Cardiac septum (tissue), 1 donor: ENCODE data around the gene TNFAIP6. TPM values are rescaled to one million over a fixed set of nuclear protein-coding genes. Genes with fewer than 3 reads are reported as not detected.
"Not testable (repeated sequence)": the region's sequence is repeated elsewhere in the genome, so short reads cannot be mapped to it uniquely, and the experiment has no call there.

Experiments used
- DNase-seq: peaks from one replicate; pipeline ENCODE4 v3.0.0-alpha.2; 2020; ENCODE audit warnings: low spot score
- intact Hi-C: fragments of 100-400 bp; cut with DNase I; formaldehyde crosslinking; loops from one replicate; pipeline ENCODE4 v1.14.0; 2022
- long read RNA-seq: library from polyadenylated mRNA; unstranded; transcript quantifications from one replicate; pipeline ENCODE4 v2.0.0, GENCODE V29; 2021
- total RNA-seq: library from RNA; stranded (reverse); fragmentation: NEBNext Ultra II Directional; extraction: Animal tissue kit (Norgen Biotek cat#: 25700); gene quantifications from one replicate; pipeline ENCODE4 v1.2.1, GENCODE V29; 2021
- donor health status: DM: no; HTN: no; CAD: no.

The TNFAIP6 gene, protein sequence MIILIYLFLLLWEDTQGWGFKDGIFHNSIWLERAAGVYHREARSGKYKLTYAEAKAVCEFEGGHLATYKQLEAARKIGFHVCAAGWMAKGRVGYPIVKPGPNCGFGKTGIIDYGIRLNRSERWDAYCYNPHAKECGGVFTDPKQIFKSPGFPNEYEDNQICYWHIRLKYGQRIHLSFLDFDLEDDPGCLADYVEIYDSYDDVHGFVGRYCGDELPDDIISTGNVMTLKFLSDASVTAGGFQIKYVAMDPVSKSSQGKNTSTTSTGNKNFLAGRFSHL
- 4.9 TPM for total RNA-seq
- long read RNA-seq, transcript TNFAIP6-201 (6 exons, 1,424 nt) = major isoform, 5 of 5 reads
- long read RNA-seq, partial matches to known transcripts = 0 of 5 reads
- long read RNA-seq, other reads (novel, unspliced or antisense) = 0 of 5 reads

DNA sequence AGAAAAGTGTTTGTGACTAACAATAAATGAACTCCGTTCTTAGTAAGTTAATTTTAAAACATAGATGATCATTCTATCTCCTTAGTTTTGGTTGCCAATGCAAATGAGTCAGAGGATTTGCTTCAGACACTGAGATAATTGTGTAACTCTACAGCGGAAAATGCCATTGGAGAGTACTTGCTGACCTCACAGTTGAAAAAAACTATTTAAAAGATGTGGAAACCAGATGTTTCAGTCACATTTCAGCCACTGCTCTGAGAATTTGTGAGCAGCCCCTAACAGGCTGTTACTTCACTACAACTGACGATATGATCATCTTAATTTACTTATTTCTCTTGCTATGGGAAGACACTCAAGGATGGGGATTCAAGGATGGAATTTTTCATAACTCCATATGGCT is at the start of gene TNFAIP6:
Gene TNFAIP6, plus strand, starts transcription at position 234 of the 400 bp plus-strand sequence. Its CDS starts 75 bp downstream, at position 309.
- intact Hi-C loops = no loop called here
- DNase-seq = no peak

DNA sequence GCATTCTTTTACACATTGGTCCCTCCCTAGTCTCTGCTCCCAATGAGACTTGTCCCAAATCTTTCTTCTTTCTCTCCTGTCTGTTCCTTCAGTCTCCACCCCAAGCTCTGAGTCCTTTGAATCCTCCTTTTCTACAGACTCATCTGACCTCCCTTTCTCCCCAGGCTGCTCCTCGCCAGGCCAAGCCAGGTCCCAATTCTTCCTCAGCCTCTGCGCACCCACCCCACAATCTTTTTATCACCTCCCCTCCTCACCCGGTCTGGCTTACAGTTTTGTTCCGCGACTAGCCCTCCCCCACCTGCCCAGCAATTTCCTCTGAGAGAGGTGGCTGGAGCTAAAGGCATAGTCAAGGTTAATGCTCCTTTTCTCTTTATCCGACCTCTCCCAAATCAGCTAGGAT is 47.1 kb upstream of the TNFAIP6 start:
- DNase-seq = not testable (repeated sequence)

DNA sequence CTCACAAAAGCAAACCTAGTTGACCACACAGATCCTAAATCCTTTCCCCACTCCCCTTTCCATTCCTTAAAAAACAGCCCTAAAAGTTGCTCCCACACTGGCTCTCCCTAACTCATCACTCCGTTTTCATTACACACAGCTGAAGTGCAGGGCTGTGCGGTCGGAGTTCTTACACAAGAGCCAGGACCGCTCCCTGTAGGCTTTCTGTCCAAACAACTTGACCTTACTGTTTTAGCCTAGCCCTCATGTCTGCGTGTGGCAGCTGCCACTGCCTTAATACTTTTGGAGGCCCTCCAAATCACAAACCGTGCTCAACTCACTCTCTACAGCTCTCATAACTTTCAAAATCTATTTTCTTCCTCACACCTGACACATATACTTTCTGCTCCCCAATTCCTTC is 45.0 kb upstream of the TNFAIP6 start:
- DNase-seq, intact Hi-C loops: not testable (repeated sequence)

More for the DNA sequence above, 47.1 kb upstream of the TNFAIP6 start:
- intact Hi-C loops = not testable (repeated sequence)

DNA sequence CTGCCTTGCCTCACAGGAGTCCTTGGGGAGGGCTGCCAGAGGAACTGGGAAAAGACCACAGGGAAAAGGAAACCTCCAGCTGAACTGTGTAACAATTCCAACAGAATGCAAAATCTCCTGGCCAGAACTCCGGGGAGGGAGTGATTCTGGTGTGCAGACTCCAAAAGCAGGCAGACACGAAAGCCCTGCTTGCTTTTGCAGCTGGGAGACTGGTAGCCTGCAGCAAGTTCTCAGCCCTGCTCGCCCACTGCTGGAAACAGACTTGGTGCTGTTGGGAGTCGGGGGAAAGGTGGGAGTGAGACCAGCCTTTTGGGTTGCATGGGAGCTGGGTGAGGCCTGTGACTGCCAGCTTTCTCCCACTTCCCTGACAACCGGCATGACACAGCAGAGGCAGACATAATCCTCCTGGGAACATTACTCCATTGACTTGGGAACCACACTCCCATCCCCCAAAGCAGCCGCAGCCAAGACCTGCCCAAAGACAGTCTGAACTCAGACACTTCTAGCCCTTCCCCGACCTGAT is 42.0 kb upstream of the TNFAIP6 start:
- DNase-seq = no peak
- intact Hi-C loops = no loop called here

DNA sequence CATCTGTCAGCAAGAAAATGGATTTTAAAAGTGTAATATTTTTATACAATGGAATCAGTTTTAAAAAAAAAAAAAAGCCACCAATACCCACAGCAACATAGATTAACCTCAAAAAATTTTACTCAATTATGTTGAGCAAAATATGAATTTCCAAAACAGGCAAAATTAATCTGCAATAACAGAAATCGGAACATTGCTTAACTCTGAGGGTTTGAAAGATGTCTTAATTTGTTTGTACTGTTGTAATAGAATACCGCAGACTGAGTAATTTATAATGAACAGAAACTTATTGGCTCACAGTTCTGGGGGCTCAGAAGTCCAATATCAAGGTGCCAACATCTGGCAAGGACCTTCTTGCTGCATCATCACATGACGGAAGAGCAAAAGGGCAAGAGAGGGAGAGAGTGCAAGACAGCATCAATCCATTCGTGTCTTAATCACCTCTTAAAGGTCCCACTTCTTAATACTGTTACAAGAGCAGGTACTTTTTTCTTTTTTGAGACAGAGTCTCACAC is 31.8 kb upstream of the TNFAIP6 start:
- DNase-seq = no peak

DNA sequence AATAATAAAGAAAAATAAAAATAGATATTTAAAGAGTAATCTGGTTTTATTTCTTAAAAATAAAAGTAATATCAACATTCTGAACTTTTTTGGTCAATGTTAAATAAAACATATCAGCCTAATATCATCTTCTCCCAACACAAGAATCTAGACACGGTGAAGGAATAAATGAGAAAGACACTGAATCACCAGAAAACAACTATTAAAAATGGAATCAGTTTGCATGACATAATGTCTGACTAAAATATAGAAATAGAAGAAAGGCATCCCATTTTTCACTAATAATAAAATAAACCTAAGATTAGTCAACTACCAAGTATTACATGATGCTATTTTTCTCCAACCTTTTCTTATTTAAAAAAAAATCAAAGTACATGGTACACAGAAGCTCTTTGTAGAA is 30.8 kb upstream of the TNFAIP6 start:
- DNase-seq = no peak
- intact Hi-C loops = no loop called here

More for the DNA sequence above, 31.8 kb upstream of the TNFAIP6 start:
- intact Hi-C loops = no loop called here

DNA sequence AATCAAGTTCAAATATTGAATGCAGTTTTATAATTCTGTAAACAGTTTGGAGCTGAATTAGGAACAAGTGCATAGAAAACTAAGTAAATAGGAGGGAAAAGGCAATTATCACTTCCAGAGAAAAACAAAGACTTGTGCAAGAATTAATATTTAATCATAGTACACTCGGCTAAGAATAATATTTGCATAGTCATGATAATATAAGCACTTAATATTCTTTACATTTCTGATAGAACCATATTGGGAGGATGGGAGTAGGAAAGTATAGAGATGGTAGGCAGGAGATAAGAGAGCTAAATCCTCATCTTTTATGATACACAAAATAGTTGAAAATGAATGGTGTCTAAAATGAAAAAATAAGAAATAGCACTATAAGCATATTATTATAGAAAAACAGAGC is 27.4 kb upstream of the TNFAIP6 start:
- intact Hi-C loops = no loop called here
- DNase-seq = no peak

DNA sequence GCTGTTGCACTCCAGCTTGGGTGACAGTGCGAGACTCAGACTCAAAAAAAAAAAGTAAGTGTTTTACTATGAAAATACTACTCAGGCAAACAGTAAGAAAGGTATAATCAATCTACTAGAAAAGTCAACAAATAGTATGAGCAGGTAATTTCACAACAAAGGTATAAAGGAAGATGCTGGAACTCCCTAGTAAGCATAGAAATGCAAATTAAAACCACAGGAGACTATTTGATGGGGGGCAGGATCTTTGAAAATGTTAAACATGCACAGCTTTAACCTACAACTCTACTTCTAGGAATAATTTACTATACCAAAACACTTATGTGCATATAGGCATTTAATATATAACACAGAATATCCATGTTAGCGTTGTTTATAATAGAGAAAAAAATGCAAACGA is 24.3 kb upstream of the TNFAIP6 start:
- intact Hi-C loops = no loop called here
- DNase-seq = no peak

DNA sequence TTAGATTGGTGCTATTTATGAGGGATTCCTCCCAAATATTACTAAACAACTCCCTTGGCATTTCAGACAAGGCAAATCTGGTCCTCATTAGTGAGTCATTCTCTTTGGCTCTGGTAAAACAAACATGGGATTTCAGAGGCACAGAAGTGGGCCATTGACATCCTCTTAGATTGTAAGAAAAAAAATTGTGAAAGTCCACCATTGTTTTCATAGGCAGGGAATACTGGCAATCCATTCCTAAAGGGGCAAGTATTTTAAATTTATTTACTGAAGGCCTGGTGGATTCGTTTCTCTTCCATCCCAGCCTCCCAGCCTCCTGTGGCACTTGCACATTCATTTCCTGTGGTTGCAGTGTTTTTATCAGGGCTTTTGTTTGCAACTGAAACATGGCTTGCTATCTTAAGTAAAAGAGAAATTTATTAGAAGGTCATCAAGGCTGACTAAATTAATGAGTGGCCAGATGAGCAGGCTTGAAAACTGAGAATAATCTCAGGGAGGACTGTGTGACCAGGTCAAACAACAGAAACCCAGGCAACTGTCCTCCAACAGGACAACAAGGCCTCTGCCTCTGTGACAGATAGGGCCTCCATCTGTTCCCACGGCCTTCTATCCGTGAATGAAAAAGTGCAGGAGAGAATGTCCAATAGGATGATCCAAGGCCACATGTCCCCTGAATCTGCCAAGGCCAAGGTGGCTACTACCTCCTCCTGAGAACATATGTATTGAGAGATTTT is 23.1 kb upstream of the TNFAIP6 start:
- intact Hi-C loops = no loop called here
- no peak for DNase-seq

DNA sequence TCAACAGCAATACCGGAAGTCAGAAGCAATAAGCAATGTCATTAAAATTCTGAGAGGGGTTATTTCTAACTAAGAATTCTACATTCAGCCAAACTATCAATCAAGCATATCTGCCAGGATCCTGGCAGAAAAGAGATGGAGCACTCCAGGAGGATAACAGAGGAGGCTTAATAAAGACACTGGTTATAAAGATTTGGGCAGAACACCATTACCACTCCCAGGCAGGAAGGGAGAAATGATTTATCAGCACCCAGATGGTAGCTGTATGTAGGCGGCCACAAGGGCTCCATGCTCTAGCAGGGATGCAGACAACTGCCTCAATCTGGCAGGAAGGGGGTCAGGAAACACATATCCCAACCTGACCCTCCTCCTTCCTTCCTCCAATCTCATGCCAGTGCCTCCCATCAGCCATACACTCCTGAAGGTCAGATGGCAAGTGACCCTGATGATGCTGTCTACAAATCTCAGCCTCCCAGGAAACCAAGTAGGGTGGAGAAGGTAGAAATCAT is 20.5 kb upstream of the TNFAIP6 start:
- intact Hi-C loops = no loop called here

DNA sequence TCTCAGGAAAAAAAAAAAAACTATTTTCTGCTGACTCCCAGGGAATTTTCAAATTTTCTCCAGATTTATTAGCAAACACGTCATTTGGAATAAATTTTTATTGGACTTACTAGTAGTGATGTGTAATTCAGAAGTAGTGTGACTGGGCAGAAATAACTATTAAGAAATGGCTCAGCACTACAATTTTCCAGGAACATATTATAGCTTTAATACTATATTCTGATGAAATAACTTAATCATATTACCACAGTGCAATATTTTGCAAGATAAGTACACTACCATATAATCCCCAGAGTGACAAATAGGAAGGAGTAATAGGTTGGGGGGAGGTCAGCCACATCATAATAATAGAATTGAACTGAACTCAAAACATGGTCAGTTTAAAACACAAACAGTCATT is 19.7 kb upstream of the TNFAIP6 start:
- no peak for DNase-seq
- intact Hi-C loops = no loop called here

More for the DNA sequence above, 20.5 kb upstream of the TNFAIP6 start:
- DNase-seq = no peak

DNA sequence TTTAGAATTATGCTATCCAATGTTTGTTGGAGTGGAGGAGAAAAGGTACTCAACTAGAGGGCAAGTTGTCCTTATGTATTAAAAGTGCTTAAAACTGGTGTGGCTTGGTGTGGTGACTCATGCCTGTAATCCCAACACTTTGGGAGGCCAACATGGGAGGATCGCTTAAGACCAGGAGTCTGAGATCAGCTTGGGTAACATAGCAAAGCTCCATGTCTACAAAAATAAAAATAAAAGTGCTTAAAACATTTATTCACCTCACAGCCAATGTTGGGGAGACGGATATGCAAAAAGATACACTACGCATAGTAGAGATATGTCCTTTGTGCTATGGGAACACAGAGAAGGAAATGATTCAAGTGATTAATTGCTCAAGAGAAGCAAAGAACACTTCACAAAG is 19.3 kb upstream of the TNFAIP6 start:
- intact Hi-C loops = no loop called here
- no peak for DNase-seq

DNA sequence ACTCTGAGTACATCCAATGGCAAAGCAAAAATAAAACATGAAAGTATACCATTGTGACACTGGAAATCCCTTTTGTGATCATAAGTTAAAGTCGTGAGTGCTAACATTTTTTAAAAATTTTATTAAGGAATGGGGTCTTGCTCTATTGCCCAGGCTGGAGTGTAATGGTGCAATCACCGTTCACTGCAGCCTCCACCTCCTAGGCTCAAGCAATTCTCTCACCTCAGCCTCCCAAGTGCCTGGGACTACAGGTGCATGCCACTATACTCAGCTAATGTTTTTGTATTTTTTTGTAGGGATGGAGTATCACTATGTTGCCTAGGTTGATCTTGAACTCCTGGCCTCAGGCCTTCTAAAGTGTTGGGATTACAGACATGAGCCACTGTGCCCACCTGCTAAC is 14.3 kb upstream of the TNFAIP6 start:
- intact Hi-C loops = no loop called here

DNA sequence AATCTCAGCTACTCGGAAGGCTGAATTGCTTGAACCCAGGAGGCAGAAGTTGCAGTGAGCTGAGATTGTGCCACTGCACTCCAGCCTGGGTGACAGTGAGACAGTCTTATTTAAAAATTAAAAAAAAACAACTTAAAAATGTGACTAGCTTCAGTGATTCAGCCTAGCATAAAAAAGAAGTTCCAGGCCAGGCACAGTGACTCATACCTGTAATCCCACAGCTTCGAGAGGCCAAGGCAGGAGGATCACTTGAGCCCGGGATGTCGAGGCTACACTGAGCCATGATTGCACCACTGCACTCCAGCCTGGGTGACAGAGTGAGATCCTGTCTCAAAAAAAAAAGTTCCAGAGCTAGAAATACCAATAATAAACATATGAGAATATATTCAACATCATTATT is 13.2 kb upstream of the TNFAIP6 start:
- intact Hi-C loops, DNase-seq: not testable (repeated sequence)

More for the DNA sequence above, 14.3 kb upstream of the TNFAIP6 start:
- no peak for DNase-seq

DNA sequence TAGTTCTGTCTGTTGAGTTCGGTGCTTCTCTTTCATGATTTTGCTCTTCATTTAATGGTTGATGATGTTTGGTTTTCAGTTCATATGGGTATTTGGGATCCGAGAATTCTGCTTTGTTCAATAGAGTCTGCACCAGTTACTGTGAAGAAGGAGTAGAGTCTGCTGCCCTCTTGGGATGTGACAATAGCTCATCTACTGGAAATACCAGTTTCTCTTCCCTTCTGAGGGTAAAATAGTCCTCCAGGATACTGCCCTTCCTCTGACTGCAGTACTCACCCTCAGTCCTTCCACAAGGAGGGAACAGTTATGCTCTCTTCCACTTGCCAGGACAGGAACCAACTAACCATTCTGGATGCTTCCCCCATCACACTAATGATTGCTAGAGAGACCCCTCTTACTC is 12.5 kb upstream of the TNFAIP6 start:
- intact Hi-C loops = no loop called here
- DNase-seq = no peak

DNA sequence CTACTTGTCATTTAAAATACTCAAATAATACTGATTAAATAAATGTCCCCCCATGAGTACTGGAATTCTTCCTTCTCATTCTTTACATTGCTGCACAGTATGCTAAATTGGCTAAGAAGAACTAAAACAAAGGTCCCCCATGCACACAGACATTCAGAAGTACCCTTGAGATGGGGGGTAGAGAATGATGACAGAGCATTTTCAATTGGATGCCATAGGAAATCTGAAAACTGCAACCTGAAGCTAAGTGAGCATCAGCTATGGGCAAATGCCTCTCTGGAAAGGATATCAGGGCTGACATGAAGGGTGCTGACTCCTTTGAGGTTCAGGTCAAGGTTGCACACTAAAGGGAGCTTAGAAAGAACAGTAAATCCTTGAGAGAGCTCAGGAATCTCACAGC is 10.1 kb upstream of the TNFAIP6 start:
- DNase-seq = no peak
- intact Hi-C loops = no loop called here

DNA sequence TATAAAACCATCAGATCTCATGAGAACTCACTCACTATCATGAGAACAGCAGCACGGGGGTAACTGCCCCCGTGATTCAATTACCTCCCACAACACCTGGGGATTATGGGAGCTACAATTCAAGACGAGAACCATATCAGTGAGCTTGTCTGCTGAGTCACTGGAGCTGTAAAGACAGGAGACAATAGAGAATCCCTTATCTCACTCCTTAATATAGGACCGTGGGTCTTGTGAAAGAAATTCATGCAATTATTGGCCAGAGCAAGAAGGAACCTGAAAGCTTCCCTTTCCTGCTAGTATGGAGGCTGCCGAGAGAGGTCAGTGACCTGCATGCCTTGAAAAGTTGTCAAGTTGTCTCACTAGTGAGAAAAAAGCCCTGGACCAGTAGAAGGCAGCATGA is 9.5 kb upstream of the TNFAIP6 start:
- DNase-seq = no peak
- intact Hi-C loops = no loop called here

DNA sequence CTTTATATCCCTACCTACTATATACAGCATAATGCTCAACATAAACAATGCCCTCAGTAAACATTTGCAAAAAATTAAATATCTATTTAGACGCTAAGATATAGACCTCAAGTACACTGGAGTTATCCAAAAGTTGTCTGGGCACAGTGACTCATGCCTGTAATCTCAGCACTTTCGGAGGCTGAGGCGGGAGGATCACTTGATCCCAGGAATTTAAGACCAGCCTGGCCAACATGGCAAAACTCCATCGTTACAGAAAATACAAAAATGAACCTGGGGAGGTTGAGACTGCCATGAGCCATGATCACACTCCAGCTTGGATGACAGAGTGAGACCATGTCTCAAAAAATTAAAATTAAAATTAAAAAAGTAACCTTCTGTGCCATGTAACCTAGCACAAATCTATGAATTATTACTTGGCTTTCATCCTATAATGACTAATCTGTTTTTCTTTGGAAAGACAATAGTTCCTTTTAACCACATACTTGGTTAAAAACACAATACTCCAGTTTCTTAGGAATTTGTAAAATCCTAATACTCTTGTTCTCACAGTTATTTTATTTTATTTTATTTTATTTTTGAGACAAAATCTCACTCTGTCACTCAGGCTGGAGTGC is 6.7 kb upstream of the TNFAIP6 start:
- no peak for DNase-seq
- intact Hi-C loops = no loop called here

DNA sequence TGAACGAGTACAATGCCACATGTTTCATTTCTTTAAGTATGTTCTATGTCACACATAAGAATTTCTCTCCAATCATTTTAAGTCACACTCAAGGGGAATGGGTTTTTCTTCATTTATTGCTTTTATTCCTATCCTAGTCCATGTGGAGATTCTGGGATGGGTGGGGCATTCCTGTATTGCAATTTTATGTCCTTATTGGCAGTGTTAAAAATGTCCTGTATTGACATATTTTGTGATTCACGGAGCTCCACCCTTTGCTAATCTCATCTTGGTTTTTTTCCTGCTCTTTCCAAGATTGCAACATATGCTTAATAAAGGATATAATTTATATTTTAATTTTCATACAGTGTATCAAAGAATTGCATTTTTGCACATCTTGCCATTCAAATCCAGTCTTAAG is 3.4 kb upstream of the TNFAIP6 start:
- DNase-seq = no peak
- intact Hi-C loops = no loop called here

DNA sequence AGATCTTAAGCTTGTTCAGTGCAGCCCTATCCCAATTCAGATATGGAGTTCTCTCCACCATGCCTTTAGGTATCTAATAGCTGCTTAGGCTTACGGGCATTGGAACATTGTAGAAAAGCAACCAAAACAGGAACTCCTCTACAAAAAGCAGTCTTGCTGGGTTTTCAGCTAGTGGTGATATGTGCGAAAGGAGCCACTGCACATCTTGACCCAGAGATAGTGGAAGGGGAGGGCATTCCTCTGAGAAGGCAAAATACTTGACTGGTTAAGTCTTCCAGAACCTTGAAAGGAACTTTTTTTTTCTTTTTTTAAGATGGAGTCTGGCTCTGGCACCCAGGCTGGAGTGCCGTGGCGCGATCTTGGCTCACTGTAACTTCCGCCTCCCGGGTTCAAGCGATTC is 2.6 kb upstream of the TNFAIP6 start:
- DNase-seq = no peak
- intact Hi-C loops = no loop called here
